GM13977 (cell line): Measurements from ENCODE around the gene CTNNBL1.

Experiments used
- DNase-seq: peaks from one replicate; pipeline ENCODE4 v3.0.0; 2012; ENCODE audit warnings: low spot score
- in situ Hi-C: fragments of 300-500 bp; cut with MboI; formaldehyde crosslinking; loops from one replicate; pipeline ENCODE4 v1.12.0; 2022; ENCODE audit warnings: low sequenced_read_pairs, low pct_unique_long_range_greater_than_20kb, mixed read lengths, inconsistent platforms; ENCODE audit not compliant: unreplicated experiment
- TF ChIP-seq, protein P1 (sequence below): IDR thresholded peaks from 2 replicates; pipeline ENCODE4 v1.5.1; 2012; ENCODE audit warnings: mild to moderate bottlenecking, control low read depth; ENCODE audit not compliant: insufficient read depth; ENCODE audit errors: extremely low read depth, missing control alignments

CTNNBL1 gene

DNA sequence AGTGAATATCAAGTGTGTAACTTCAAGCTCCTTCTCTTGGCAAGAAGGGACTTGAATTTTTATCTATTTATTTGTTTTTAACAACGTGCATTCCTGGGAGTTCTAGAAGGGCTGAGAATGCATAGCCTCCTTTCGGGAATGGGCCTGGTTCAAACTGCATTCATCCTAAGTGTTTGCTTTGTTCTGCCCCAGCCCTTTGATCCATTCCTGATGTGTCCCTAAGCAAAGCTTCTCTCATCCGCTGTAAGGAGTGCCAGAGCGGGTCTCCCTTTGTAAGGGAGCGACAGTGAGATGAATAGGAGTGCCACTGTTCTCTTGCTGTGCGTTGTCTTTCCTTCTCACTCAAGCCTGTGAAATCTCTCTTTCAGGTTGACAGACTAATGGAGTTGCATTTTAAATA, 148.1 kb downstream of the CTNNBL1 start:
- DNase-seq, result no peak
- in situ Hi-C loops, result no loop called here
- TF ChIP-seq, protein P1, sequence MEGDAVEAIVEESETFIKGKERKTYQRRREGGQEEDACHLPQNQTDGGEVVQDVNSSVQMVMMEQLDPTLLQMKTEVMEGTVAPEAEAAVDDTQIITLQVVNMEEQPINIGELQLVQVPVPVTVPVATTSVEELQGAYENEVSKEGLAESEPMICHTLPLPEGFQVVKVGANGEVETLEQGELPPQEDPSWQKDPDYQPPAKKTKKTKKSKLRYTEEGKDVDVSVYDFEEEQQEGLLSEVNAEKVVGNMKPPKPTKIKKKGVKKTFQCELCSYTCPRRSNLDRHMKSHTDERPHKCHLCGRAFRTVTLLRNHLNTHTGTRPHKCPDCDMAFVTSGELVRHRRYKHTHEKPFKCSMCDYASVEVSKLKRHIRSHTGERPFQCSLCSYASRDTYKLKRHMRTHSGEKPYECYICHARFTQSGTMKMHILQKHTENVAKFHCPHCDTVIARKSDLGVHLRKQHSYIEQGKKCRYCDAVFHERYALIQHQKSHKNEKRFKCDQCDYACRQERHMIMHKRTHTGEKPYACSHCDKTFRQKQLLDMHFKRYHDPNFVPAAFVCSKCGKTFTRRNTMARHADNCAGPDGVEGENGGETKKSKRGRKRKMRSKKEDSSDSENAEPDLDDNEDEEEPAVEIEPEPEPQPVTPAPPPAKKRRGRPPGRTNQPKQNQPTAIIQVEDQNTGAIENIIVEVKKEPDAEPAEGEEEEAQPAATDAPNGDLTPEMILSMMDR, result no peak

DNA sequence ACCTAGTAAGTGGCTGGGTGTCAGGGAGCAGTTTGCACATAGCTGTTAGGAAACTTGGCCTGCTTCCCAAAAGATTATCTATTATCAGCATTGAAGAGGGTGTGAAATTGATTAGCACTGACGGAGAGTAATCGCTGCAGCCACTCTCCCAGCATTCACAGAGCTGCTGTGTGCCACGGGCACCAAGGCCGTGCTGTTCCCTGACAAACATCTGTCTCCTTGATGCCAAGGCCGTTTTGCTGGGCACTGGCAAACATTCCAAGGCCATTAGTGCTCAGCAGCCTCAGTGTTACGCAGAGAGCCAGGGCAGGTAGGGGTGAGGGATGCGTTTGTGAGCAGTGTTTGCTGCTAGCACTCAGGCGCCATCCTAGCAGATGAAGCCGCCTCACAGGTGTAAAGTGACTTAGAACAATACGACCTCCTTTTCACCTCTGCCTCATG, 151.4 kb downstream of the CTNNBL1 start:
- DNase-seq, result no peak
- in situ Hi-C loops, result no loop called here

DNA sequence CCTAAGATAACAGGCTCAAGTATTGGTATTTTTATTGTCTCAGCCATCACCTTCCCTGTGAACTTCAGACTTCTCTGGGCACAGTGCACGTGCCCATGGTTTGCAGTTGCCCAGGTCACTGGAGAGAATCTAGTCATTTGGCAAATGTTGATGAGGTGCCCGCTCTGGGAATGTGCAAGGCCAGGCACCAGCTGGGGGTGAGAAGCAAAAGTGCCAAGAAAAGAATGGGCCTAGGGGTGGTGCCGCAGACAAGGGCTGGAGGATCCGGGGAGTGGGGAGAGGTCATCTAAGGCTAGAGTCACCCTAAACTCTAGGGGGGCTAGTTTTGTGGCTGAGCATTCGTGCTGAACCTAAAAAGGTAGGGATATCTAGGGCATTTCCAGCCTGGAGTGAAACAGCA, 152.0 kb downstream of the CTNNBL1 start:
- TF ChIP-seq, protein P1, result no peak
- no peak for DNase-seq
- in situ Hi-C loops, result no loop called here

More for the DNA sequence above, 151.4 kb downstream of the CTNNBL1 start:
- TF ChIP-seq, protein P1, result no peak

DNA sequence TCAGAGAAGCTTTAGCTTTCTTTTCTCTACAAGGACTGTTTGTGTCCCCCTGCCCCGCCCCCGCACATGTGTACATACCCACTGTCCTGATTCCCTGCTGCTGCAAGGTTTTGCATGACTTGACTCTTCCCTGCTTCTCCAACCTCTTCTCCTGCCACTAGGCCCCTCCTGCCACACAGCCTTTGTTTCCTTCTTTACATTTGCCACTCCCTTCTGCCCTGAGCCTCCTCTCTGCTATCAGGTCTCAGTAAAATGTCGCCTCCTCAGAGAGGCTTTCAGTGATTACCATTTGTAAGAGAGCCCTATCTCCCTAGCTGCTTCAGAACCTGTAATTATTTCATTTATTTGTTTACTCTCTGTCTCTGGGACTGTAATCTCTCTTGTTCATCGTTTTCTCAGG, 152.7 kb downstream of the CTNNBL1 start:
- in situ Hi-C loops, result no loop called here
- TF ChIP-seq, protein P1, result no peak
- DNase-seq, result no peak

DNA sequence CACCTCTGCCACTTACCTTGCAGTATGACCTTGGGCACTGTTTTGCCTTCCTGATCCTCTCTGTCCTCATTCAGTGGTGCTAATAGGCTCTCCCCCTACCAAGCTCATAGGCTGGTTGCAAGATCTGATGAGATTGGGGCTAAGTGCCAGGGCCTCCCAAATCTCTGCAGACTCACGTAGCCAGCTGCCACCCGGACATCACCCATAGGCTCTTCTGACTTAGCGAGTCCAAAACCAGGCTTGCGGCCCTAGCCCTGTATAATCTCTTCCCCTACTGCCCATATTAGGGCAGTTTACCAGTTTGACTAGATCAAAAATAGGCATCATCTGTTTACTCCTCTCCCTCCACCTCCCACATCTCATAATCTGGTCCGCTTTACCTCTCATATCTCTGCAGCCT, 154.9 kb downstream of the CTNNBL1 start:
- TF ChIP-seq, protein P1, result no peak
- no peak for DNase-seq
- in situ Hi-C loops, result no loop called here

DNA sequence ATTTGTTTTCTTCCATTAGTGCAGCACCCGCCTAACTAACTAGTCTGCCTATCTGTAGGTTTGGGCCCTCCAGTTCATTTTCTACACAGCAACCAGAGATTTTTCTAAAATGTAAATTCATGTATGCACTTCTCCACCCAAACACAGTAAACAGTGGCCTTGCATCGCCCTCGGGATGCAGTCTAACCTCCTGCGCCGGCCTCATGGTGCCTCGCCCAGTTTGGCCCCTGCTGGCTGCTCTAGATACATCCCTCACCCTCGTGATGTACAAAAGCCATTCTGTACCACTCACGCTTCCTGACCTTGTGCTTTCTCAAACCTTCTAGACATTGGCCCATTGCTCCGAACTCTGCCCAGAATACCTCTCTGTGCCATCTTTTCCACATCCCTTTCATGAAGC, 155.3 kb downstream of the CTNNBL1 start:
- TF ChIP-seq, protein P1, result no peak
- in situ Hi-C loops, result no loop called here
- no peak for DNase-seq

DNA sequence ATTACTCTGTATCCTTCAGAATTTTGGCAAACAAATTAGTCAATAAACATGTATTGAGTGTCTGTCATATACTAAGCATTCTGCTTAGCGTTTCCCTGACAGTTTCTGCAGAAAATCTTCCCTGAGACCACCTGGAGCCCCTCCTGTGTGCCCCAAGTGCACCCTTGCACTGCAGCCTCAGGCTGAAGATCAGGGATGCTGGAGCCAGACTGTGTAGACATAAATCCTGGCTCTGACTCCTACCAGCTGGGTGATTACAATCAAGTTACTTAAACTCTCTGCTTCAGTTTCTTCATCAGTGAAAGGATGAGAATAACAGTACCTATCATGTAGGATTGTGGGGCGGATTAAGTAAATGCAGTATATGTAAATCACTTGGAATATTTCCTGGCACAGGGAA, 155.7 kb downstream of the CTNNBL1 start:
- in situ Hi-C loops, result no loop called here
- TF ChIP-seq, protein P1, result no peak
- DNase-seq, result no peak
